Measurements from ENCODE around the gene PCSK6.

The PCSK6 gene

GRCh38 chr15:101394056-101394630 is 95.4 kb downstream of the PCSK6 start:
- Histone ChIP-seq H3K4me3 (ENCODE audit: low read length) (no peak overlapping the region), H3K9me3 (ENCODE audit: insufficient read depth, low read depth, low read length) (no peaks in the 10 kb centered on the region), H3K9ac (ENCODE audit: low read depth, low read length) (no peak overlapping the region), H3K27ac (ENCODE audit: low read length) (no peak overlapping the region), H3K27me3 (ENCODE audit: insufficient read depth, low read length) (no peaks in the 10 kb centered on the region), H3K36me3 (ENCODE audit: insufficient read depth, low read depth, low read length) (no peaks in the 10 kb centered on the region), H3K4me1 (ENCODE audit: insufficient read depth, low read length) (0 out of 2 replicates have a peak, but pooled peaks cover 3% of the 10 kb centered on the region)

GRCh38 chr15:101393172-101393571 is 96.3 kb downstream of the PCSK6 start:
- Histone ChIP-seq H3K9ac (ENCODE audit: low read depth, low read length) (no peak overlapping the region), H3K27ac (ENCODE audit: low read length) (no peak overlapping the region), H3K36me3 (ENCODE audit: insufficient read depth, low read depth, low read length) (no peaks in the 10 kb centered on the region), H3K4me1 (ENCODE audit: insufficient read depth, low read length) (0 out of 2 replicates have a peak, but pooled peaks cover 3% of the 10 kb centered on the region), H3K27me3 (ENCODE audit: insufficient read depth, low read length) (no peaks in the 10 kb centered on the region), H3K9me3 (ENCODE audit: insufficient read depth, low read depth, low read length) (no peaks in the 10 kb centered on the region), H3K4me3 (ENCODE audit: low read length) (no peak overlapping the region)

- Histone ChIP-seq H3K9ac (ENCODE audit: low read depth, low read length) (no peak overlapping the region), H3K36me3 (ENCODE audit: insufficient read depth, low read depth, low read length) (no peaks in the 10 kb centered on the region), H3K27me3 (ENCODE audit: insufficient read depth, low read length) (no peaks in the 10 kb centered on the region), H3K9me3 (ENCODE audit: insufficient read depth, low read depth, low read length) (no peaks in the 10 kb centered on the region), H3K4me3 (ENCODE audit: low read length) (no peak overlapping the region), H3K27ac (ENCODE audit: low read length) (no peak overlapping the region), H3K4me1 (ENCODE audit: insufficient read depth, low read length) (0 out of 2 replicates have a peak, but pooled peaks cover under 1% of the 10 kb centered on the region)
These were observed 97.4 kb downstream of the PCSK6 start for GRCh38 chr15:101391981-101392640.

GRCh38 chr15:101391431-101391830 is 98.1 kb downstream of the PCSK6 start:
- Histone ChIP-seq H3K36me3 (ENCODE audit: insufficient read depth, low read depth, low read length) (no peaks in the 10 kb centered on the region), H3K4me1 (ENCODE audit: insufficient read depth, low read length) (no peaks in the 10 kb centered on the region), H3K27me3 (ENCODE audit: insufficient read depth, low read length) (no peaks in the 10 kb centered on the region), H3K9ac (ENCODE audit: low read depth, low read length) (no peak overlapping the region), H3K9me3 (ENCODE audit: insufficient read depth, low read depth, low read length) (no peaks in the 10 kb centered on the region), H3K27ac (ENCODE audit: low read length) (no peak overlapping the region), H3K4me3 (ENCODE audit: low read length) (no peak overlapping the region)

GRCh38 chr15:101390462-101390861 is 99.0 kb downstream of the PCSK6 start:
- no peak overlapping the region for H3K4me3 ChIP-seq (ENCODE audit: low read length)
- H3K27me3 ChIP-seq (ENCODE audit: insufficient read depth, low read length): no peaks in the 10 kb centered on the region
- no peaks in the 10 kb centered on the region for H3K4me1 ChIP-seq (ENCODE audit: insufficient read depth, low read length)
- H3K9ac ChIP-seq (ENCODE audit: low read depth, low read length): no peak overlapping the region
- no peak overlapping the region for H3K27ac ChIP-seq (ENCODE audit: low read length)
- no peaks in the 10 kb centered on the region for H3K9me3 ChIP-seq (ENCODE audit: insufficient read depth, low read depth, low read length)
- no peaks in the 10 kb centered on the region for H3K36me3 ChIP-seq (ENCODE audit: insufficient read depth, low read depth, low read length)

- no peak overlapping the region for H3K4me3 ChIP-seq (ENCODE audit: low read length)
- no peaks in the 10 kb centered on the region for H3K36me3 ChIP-seq (ENCODE audit: insufficient read depth, low read depth, low read length)
- H3K27me3 ChIP-seq (ENCODE audit: insufficient read depth, low read length): no peaks in the 10 kb centered on the region
- no peaks in the 10 kb centered on the region for H3K9me3 ChIP-seq (ENCODE audit: insufficient read depth, low read depth, low read length)
- no peak overlapping the region for H3K9ac ChIP-seq (ENCODE audit: low read depth, low read length)
- H3K4me1 ChIP-seq (ENCODE audit: insufficient read depth, low read length): no peaks in the 10 kb centered on the region
- H3K27ac ChIP-seq (ENCODE audit: low read length): no peak overlapping the region
These were observed 99.4 kb downstream of the PCSK6 start for GRCh38 chr15:101390060-101390459.

GRCh38 chr15:101389362-101389761 is 100.1 kb downstream of the PCSK6 start:
- H3K9ac ChIP-seq (ENCODE audit: low read depth, low read length): no peak overlapping the region
- H3K4me3 ChIP-seq (ENCODE audit: low read length): no peak overlapping the region
- no peaks in the 10 kb centered on the region for H3K27me3 ChIP-seq (ENCODE audit: insufficient read depth, low read length)
- no peaks in the 10 kb centered on the region for H3K9me3 ChIP-seq (ENCODE audit: insufficient read depth, low read depth, low read length)
- H3K27ac ChIP-seq (ENCODE audit: low read length): no peak overlapping the region
- H3K36me3 ChIP-seq (ENCODE audit: insufficient read depth, low read depth, low read length): no peaks in the 10 kb centered on the region
- no peaks in the 10 kb centered on the region for H3K4me1 ChIP-seq (ENCODE audit: insufficient read depth, low read length)

- Histone ChIP-seq H3K9me3 (ENCODE audit: insufficient read depth, low read depth, low read length) (no peaks in the 10 kb centered on the region), H3K4me1 (ENCODE audit: insufficient read depth, low read length) (no peaks in the 10 kb centered on the region), H3K9ac (ENCODE audit: low read depth, low read length) (no peak overlapping the region), H3K27me3 (ENCODE audit: insufficient read depth, low read length) (no peaks in the 10 kb centered on the region), H3K4me3 (ENCODE audit: low read length) (no peak overlapping the region), H3K36me3 (ENCODE audit: insufficient read depth, low read depth, low read length) (no peaks in the 10 kb centered on the region), H3K27ac (ENCODE audit: low read length) (no peak overlapping the region)
These were observed 101.5 kb downstream of the PCSK6 start for GRCh38 chr15:101388046-101388445.

GRCh38 chr15:101387574-101387973 is 101.9 kb downstream of the PCSK6 start:
- no peaks in the 10 kb centered on the region for H3K27me3 ChIP-seq (ENCODE audit: insufficient read depth, low read length)
- no peak overlapping the region for H3K4me3 ChIP-seq (ENCODE audit: low read length)
- H3K27ac ChIP-seq (ENCODE audit: low read length): no peak overlapping the region
- no peaks in the 10 kb centered on the region for H3K36me3 ChIP-seq (ENCODE audit: insufficient read depth, low read depth, low read length)
- H3K9me3 ChIP-seq (ENCODE audit: insufficient read depth, low read depth, low read length): no peaks in the 10 kb centered on the region
- H3K9ac ChIP-seq (ENCODE audit: low read depth, low read length): no peak overlapping the region
- no peaks in the 10 kb centered on the region; the same call in 1 of the 2 replicates for H3K4me1 ChIP-seq (ENCODE audit: insufficient read depth, low read length)

- Histone ChIP-seq H3K27me3 (ENCODE audit: insufficient read depth, low read length) (no peaks in the 10 kb centered on the region), H3K9me3 (ENCODE audit: insufficient read depth, low read depth, low read length) (no peaks in the 10 kb centered on the region), H3K36me3 (ENCODE audit: insufficient read depth, low read depth, low read length) (no peaks in the 10 kb centered on the region), H3K4me1 (ENCODE audit: insufficient read depth, low read length) (no peaks in the 10 kb centered on the region; the same call in 1 of the 2 replicates), H3K4me3 (ENCODE audit: low read length) (no peak overlapping the region), H3K27ac (ENCODE audit: low read length) (no peak overlapping the region), H3K9ac (ENCODE audit: low read depth, low read length) (no peak overlapping the region)
These were observed 102.5 kb downstream of the PCSK6 start for GRCh38 chr15:101386967-101387366.

GRCh38 chr15:101386006-101386405 is 103.5 kb downstream of the PCSK6 start:
- Histone ChIP-seq H3K4me3 (ENCODE audit: low read length) (no peak overlapping the region), H3K27ac (ENCODE audit: low read length) (no peak overlapping the region), H3K9ac (ENCODE audit: low read depth, low read length) (no peak overlapping the region), H3K27me3 (ENCODE audit: insufficient read depth, low read length) (no peaks in the 10 kb centered on the region), H3K9me3 (ENCODE audit: insufficient read depth, low read depth, low read length) (no peaks in the 10 kb centered on the region), H3K4me1 (ENCODE audit: insufficient read depth, low read length) (no peaks in the 10 kb centered on the region; the same call in 1 of the 2 replicates), H3K36me3 (ENCODE audit: insufficient read depth, low read depth, low read length) (no peaks in the 10 kb centered on the region)

- no peaks in the 10 kb centered on the region; the same call in 1 of the 2 replicates for H3K4me1 ChIP-seq (ENCODE audit: insufficient read depth, low read length)
- no peak overlapping the region for H3K27ac ChIP-seq (ENCODE audit: low read length)
- no peak overlapping the region for H3K4me3 ChIP-seq (ENCODE audit: low read length)
- no peaks in the 10 kb centered on the region for H3K27me3 ChIP-seq (ENCODE audit: insufficient read depth, low read length)
- no peaks in the 10 kb centered on the region for H3K36me3 ChIP-seq (ENCODE audit: insufficient read depth, low read depth, low read length)
- no peak overlapping the region for H3K9ac ChIP-seq (ENCODE audit: low read depth, low read length)
- no peaks in the 10 kb centered on the region for H3K9me3 ChIP-seq (ENCODE audit: insufficient read depth, low read depth, low read length)
These were observed 105.2 kb downstream of the PCSK6 start for GRCh38 chr15:101384276-101384675.
